Sigmoid colon (tissue), 4 donors: ENCODE data around the gene INSL3.

Source experiments
- EP300 ChIP-seq, 4 donors: sonication (generic); formaldehyde crosslinking; IDR thresholded peaks; one replicate each; pipeline ENCODE4 v1.6.1; 2017; ENCODE audit warnings: antibody characterized with exemption in 4 of 4
- POLR2A ChIP-seq, 2 donors: fragments of 450-650 bp; IDR thresholded peaks; one replicate each; pipeline ENCODE4 v1.6.1; 2016; ENCODE audit warnings: antibody characterized with exemption in 2 of 2, mild to moderate bottlenecking in 2 of 2, moderate library complexity in 2 of 2
- POLR2AphosphoS5 ChIP-seq, 4 donors: sonication (generic); formaldehyde crosslinking; IDR thresholded peaks; one replicate each; pipeline ENCODE4 v1.6.1; 2017; ENCODE audit warnings: antibody characterized with exemption in 4 of 4
- TF ChIP-seq, protein P1 (sequence below), 4 experiments: fragments of 450-650 bp in 3 of 4; fragments of 200-600 bp in 1 of 4; IDR thresholded peaks; one replicate each; pipeline ENCODE4 v1.5.1; 2016 to 2019; ENCODE audit warnings: antibody characterized with exemption in 4 of 4, mild to moderate bottlenecking in 3 of 4, moderate library complexity in 2 of 4

DNA sequence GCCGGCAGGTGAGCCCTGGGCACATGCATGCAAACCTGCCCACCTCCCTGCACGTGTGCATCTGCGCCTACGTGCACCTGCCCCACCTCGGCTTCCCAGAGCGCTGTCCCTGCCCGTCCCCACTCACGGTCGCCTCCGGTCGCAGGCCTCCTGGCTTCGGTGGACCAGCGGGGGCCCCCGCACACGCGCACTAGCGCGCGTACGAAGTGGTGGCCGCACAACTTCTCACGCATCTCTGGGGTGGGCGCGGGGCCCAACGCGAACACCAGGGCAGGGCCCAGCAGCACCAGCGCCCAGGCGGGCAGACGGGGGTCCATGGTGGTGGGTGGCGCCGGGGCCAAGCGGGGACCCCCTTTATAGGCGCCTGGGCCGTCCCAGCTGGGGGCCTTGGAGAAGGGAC is at the start of gene INSL3:
- TF ChIP-seq, protein P1, sequence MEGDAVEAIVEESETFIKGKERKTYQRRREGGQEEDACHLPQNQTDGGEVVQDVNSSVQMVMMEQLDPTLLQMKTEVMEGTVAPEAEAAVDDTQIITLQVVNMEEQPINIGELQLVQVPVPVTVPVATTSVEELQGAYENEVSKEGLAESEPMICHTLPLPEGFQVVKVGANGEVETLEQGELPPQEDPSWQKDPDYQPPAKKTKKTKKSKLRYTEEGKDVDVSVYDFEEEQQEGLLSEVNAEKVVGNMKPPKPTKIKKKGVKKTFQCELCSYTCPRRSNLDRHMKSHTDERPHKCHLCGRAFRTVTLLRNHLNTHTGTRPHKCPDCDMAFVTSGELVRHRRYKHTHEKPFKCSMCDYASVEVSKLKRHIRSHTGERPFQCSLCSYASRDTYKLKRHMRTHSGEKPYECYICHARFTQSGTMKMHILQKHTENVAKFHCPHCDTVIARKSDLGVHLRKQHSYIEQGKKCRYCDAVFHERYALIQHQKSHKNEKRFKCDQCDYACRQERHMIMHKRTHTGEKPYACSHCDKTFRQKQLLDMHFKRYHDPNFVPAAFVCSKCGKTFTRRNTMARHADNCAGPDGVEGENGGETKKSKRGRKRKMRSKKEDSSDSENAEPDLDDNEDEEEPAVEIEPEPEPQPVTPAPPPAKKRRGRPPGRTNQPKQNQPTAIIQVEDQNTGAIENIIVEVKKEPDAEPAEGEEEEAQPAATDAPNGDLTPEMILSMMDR (IDR thresholded peaks at IDR 0.05): no peak
- TF ChIP-seq POLR2AphosphoS5 (IDR thresholded peaks at IDR 0.05) (no peak), POLR2A (IDR thresholded peaks at IDR 0.05) (no peak), EP300 (IDR thresholded peaks at IDR 0.05) (no peak)
